ENCODE data around the gene SSBP4. TPM values are rescaled to one million over a fixed set of nuclear protein-coding genes. Genes with fewer than 3 reads are reported as not detected.

Gene SSBP4
- total and polyA plus RNA-seq, 2 experiments from 2014 or later: 44.4 to 52.0 TPM

DNA sequence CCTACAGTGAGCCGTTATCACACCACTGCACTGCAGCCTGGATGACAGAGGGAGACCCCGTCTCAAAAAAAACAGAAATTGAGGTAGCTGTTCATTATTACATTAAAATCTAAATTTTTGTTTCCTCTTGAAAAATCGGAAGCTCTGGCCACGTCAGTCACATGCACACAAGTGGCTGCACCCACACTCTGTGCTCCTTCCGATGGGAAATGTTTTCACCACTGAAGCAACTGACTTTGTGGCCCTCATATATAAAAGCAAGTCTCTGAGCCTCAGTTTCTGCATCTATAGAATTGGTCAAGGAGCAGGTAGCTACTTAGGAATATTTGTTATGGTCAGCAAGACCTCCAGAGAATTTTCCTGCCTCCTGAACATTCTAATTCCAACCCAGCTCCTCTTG lies 26.3 kb upstream of the SSBP4 start:
- H3K27ac ChIP-seq (ENCODE audit: low read depth): no peak overlapping the region
- H3K4me2 ChIP-seq: no peak overlapping the region
- Mint-ChIP-seq H3K36me3 (ENCODE audit: low read depth) (peaks cover 11% of the 10 kb centered on the region), H3K4me3 (no peak overlapping the region), H3K27ac (no peak overlapping the region), H3K4me1 (peaks cover 3% of the 10 kb centered on the region; the same call in 1 of the 3 replicates), H3K9me3 (no peaks in the 10 kb centered on the region), H3K27me3 (ENCODE audit: insufficient read depth, low read depth, poor library complexity) (peaks cover 25% of the 10 kb centered on the region)
- ATAC-seq: no peak
- H3F3A ChIP-seq (replicated peaks; ENCODE audit: low read depth): 0 out of 2 replicates have a peak, but pooled peaks cover 12% of the 10 kb centered on the region
- H3K4me3 ChIP-seq: no peak overlapping the region
- no peaks in the 10 kb centered on the region for H3K79me2 ChIP-seq (replicated peaks; ENCODE audit: insufficient read depth)
- H3K27me3 ChIP-seq (ENCODE audit: insufficient read depth): peaks cover 13% of the 10 kb centered on the region
- H3K4me1 ChIP-seq (ENCODE audit: insufficient read depth): peaks cover 2% of the 10 kb centered on the region; the same call in 1 of the 2 replicates
- no peaks in the 10 kb centered on the region for H4K20me1 ChIP-seq (replicated peaks; ENCODE audit: insufficient read depth)
- DNase-seq (ENCODE audit: low spot score): no peak
- no peaks in the 10 kb centered on the region for H3K9me2 ChIP-seq (ENCODE audit: insufficient read depth)
- H2AFZ ChIP-seq: no peak overlapping the region
- no peaks in the 10 kb centered on the region for H3K36me3 ChIP-seq (ENCODE audit: insufficient read depth)
- no peak for TF ChIP-seq ZNF114 (CRISPR knock-in tag; IDR thresholded peaks at IDR 0.05)
- TF ChIP-seq EZH2 (IDR thresholded peaks at IDR 0.05; ENCODE audit: low read depth, unreplicated experiment): no peak
- TF ChIP-seq, protein P1, sequence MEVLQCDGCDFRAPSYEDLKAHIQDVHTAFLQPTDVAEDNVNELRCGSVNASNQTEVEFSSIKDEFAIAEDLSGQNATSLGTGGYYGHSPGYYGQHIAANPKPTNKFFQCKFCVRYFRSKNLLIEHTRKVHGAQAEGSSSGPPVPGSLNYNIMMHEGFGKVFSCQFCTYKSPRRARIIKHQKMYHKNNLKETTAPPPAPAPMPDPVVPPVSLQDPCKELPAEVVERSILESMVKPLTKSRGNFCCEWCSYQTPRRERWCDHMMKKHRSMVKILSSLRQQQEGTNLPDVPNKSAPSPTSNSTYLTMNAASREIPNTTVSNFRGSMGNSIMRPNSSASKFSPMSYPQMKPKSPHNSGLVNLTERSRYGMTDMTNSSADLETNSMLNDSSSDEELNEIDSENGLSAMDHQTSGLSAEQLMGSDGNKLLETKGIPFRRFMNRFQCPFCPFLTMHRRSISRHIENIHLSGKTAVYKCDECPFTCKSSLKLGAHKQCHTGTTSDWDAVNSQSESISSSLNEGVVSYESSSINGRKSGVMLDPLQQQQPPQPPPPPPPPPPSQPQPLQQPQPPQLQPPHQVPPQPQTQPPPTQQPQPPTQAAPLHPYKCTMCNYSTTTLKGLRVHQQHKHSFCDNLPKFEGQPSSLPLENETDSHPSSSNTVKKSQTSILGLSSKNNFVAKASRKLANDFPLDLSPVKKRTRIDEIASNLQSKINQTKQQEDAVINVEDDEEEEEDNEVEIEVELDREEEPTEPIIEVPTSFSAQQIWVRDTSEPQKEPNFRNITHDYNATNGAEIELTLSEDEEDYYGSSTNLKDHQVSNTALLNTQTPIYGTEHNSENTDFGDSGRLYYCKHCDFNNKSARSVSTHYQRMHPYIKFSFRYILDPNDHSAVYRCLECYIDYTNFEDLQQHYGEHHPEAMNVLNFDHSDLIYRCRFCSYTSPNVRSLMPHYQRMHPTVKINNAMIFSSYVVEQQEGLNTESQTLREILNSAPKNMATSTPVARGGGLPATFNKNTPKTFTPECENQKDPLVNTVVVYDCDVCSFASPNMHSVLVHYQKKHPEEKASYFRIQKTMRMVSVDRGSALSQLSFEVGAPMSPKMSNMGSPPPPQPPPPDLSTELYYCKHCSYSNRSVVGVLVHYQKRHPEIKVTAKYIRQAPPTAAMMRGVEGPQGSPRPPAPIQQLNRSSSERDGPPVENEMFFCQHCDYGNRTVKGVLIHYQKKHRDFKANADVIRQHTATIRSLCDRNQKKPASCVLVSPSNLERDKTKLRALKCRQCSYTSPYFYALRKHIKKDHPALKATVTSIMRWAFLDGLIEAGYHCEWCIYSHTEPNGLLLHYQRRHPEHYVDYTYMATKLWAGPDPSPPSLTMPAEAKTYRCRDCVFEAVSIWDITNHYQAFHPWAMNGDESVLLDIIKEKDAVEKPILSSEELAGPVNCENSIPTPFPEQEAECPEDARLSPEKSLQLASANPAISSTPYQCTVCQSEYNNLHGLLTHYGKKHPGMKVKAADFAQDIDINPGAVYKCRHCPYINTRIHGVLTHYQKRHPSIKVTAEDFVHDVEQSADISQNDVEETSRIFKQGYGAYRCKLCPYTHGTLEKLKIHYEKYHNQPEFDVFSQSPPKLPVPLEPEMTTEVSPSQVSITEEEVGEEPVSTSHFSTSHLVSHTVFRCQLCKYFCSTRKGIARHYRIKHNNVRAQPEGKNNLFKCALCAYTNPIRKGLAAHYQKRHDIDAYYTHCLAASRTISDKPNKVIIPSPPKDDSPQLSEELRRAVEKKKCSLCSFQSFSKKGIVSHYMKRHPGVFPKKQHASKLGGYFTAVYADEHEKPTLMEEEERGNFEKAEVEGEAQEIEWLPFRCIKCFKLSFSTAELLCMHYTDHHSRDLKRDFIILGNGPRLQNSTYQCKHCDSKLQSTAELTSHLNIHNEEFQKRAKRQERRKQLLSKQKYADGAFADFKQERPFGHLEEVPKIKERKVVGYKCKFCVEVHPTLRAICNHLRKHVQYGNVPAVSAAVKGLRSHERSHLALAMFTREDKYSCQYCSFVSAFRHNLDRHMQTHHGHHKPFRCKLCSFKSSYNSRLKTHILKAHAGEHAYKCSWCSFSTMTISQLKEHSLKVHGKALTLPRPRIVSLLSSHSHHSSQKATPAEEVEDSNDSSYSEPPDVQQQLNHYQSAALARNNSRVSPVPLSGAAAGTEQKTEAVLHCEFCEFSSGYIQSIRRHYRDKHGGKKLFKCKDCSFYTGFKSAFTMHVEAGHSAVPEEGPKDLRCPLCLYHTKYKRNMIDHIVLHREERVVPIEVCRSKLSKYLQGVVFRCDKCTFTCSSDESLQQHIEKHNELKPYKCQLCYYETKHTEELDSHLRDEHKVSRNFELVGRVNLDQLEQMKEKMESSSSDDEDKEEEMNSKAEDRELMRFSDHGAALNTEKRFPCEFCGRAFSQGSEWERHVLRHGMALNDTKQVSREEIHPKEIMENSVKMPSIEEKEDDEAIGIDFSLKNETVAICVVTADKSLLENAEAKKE (CRISPR knock-in tag; IDR thresholded peaks at IDR 0.05): no peak
- TF ChIP-seq NANOG (IDR thresholded peaks at IDR 0.05; ENCODE audit: borderline replicate concordance): no peak
- TF ChIP-seq, protein P2, sequence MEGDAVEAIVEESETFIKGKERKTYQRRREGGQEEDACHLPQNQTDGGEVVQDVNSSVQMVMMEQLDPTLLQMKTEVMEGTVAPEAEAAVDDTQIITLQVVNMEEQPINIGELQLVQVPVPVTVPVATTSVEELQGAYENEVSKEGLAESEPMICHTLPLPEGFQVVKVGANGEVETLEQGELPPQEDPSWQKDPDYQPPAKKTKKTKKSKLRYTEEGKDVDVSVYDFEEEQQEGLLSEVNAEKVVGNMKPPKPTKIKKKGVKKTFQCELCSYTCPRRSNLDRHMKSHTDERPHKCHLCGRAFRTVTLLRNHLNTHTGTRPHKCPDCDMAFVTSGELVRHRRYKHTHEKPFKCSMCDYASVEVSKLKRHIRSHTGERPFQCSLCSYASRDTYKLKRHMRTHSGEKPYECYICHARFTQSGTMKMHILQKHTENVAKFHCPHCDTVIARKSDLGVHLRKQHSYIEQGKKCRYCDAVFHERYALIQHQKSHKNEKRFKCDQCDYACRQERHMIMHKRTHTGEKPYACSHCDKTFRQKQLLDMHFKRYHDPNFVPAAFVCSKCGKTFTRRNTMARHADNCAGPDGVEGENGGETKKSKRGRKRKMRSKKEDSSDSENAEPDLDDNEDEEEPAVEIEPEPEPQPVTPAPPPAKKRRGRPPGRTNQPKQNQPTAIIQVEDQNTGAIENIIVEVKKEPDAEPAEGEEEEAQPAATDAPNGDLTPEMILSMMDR (conservative IDR thresholded peaks at IDR 0.05; ENCODE audit: low read depth in 2 of 2): no peak
- TF ChIP-seq POLR2AphosphoS5 (IDR thresholded peaks at IDR 0.05; ENCODE audit: low read depth): no peak
- TF ChIP-seq, protein P3, sequence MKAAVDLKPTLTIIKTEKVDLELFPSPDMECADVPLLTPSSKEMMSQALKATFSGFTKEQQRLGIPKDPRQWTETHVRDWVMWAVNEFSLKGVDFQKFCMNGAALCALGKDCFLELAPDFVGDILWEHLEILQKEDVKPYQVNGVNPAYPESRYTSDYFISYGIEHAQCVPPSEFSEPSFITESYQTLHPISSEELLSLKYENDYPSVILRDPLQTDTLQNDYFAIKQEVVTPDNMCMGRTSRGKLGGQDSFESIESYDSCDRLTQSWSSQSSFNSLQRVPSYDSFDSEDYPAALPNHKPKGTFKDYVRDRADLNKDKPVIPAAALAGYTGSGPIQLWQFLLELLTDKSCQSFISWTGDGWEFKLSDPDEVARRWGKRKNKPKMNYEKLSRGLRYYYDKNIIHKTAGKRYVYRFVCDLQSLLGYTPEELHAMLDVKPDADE (IDR thresholded peaks at IDR 0.05): no peak
- TF ChIP-seq EZH2phosphoT487 (IDR thresholded peaks at IDR 0.05; ENCODE audit: unreplicated experiment): no peak
- TF ChIP-seq, protein P4, sequence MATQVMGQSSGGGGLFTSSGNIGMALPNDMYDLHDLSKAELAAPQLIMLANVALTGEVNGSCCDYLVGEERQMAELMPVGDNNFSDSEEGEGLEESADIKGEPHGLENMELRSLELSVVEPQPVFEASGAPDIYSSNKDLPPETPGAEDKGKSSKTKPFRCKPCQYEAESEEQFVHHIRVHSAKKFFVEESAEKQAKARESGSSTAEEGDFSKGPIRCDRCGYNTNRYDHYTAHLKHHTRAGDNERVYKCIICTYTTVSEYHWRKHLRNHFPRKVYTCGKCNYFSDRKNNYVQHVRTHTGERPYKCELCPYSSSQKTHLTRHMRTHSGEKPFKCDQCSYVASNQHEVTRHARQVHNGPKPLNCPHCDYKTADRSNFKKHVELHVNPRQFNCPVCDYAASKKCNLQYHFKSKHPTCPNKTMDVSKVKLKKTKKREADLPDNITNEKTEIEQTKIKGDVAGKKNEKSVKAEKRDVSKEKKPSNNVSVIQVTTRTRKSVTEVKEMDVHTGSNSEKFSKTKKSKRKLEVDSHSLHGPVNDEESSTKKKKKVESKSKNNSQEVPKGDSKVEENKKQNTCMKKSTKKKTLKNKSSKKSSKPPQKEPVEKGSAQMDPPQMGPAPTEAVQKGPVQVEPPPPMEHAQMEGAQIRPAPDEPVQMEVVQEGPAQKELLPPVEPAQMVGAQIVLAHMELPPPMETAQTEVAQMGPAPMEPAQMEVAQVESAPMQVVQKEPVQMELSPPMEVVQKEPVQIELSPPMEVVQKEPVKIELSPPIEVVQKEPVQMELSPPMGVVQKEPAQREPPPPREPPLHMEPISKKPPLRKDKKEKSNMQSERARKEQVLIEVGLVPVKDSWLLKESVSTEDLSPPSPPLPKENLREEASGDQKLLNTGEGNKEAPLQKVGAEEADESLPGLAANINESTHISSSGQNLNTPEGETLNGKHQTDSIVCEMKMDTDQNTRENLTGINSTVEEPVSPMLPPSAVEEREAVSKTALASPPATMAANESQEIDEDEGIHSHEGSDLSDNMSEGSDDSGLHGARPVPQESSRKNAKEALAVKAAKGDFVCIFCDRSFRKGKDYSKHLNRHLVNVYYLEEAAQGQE (IDR thresholded peaks at IDR 0.05; ENCODE audit: unreplicated experiment): no peak
- no peak for TF ChIP-seq ZNF331 (CRISPR knock-in tag; IDR thresholded peaks at IDR 0.05; ENCODE audit: low read depth)
- no peak for TF ChIP-seq JUNB (IDR thresholded peaks at IDR 0.05; ENCODE audit: unreplicated experiment)
- no peak for TF ChIP-seq STAT1 (IDR thresholded peaks at IDR 0.05; ENCODE audit: unreplicated experiment)
- no peak for TF ChIP-seq CREB1 (CRISPR knock-in tag; IDR thresholded peaks at IDR 0.05; ENCODE audit: low read depth)
